ENCODE measurements around the gene SNPH.

The SNPH gene

DNA sequence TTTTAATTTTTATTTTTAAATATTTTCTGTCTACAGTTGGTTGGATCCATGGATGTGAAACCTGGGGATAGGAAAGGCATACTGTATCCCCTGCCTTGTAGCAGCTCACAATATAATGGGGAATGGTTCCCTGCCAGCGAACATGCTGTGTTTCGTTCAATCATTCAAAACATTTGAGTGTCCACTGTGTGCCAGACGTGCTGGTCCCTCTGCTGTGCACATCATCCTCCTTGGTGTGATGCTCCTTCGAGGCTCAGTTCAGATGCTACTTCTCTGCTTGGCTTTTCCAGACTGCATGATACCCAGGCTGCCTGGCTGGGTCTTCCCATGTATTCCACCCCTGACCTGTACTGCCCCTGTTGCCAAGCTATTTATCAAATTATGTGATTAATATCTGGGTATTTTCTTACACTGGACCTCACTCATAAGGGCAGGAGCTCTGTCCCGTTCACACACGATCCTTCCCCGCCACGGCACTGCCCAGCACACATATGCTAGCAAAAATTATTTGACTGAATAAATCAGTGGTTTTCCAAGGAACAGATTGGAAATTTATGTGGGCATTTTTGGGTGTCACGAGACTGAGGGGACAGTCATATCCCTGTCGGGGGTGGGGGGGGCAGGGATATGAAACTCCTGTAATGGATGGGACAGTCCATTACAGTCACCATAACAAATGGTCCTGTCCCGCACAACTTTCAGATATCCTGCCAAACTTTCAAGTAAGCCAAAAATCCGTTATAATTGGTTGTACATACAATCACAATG lies 57.9 kb downstream of the SNPH start:
- peaks cover 33% of the 10 kb centered on the region for H3K4me1 Mint-ChIP-seq
- no peaks in the 10 kb centered on the region for H3K27me3 Mint-ChIP-seq (ENCODE audit: low read depth, poor library complexity)
- H3K36me3 Mint-ChIP-seq (ENCODE audit: low read depth): no peaks in the 10 kb centered on the region
- H3K4me3 Mint-ChIP-seq: no peak overlapping the region
- no peak overlapping the region for H3K27ac Mint-ChIP-seq
- no peak for DNase-seq
- H3K9me3 Mint-ChIP-seq: no peaks in the 10 kb centered on the region
- TF ChIP-seq CTCF (IDR thresholded peaks at IDR 0.05): no peak

- H3K9me3 Mint-ChIP-seq: no peaks in the 10 kb centered on the region
- no peak overlapping the region for H3K27ac Mint-ChIP-seq
- no peak overlapping the region for H3K4me3 Mint-ChIP-seq
- peaks cover 38% of the 10 kb centered on the region for H3K4me1 Mint-ChIP-seq
- DNase-seq: no peak
- TF ChIP-seq CTCF (IDR thresholded peaks at IDR 0.05): no peak
- peaks cover 2% of the 10 kb centered on the region for H3K36me3 Mint-ChIP-seq (ENCODE audit: low read depth)
- H3K27me3 Mint-ChIP-seq (ENCODE audit: low read depth, poor library complexity): no peaks in the 10 kb centered on the region
These were observed 58.6 kb downstream of the SNPH start for GRCh38 chr20:1324598-1325172.

DNA sequence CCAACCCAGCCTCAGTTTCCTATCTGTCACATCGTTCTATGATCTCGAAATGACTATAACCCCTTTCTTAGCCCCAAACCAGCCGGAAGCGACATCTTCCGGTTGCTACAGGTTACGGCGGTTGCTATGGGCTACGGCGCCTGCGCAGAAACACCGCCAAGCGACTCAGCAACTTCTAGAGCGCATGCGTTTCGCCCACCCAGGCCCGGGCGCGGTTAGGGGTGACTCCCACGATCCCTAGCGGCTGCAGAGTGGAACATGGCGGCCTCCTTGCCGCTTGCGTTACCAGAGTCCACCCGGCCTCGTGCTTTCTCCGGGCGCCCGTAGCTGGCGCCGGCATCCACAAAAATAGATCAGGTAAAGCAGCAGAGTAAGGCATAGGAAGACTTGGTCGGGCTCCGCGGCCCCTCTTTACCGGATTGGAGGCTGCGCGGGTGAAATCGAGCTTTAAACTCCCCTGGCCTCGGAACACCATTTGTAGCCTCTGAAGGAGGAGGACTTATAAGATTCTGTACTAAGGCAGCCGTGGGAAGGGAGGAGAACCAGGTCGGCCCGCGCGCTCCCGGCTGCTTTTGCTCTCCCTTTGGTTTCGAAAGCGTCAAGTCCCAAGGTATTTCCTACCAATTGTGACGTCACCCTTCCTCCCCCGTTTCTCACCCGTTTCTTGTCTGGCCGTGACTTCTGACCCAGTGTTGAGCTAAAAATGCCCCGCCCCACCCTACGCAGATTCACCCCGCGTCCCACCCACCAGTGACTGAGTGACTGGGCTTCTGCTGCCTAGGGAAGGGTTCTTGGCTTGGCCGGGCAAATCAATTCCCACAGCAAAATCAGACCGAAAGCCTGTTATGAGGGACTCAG lies 59.3 kb downstream of the SNPH start:
- H3K9me3 Mint-ChIP-seq: no peaks in the 10 kb centered on the region
- H3K4me3 Mint-ChIP-seq: no peak overlapping the region
- peaks cover 6% of the 10 kb centered on the region for H3K36me3 Mint-ChIP-seq (ENCODE audit: low read depth)
- H3K4me1 Mint-ChIP-seq: peaks cover 42% of the 10 kb centered on the region
- no peak for TF ChIP-seq CTCF (IDR thresholded peaks at IDR 0.05)
- no peaks in the 10 kb centered on the region for H3K27me3 Mint-ChIP-seq (ENCODE audit: low read depth, poor library complexity)
- peak; percentile 97 for DNase-seq
- no peak overlapping the region for H3K27ac Mint-ChIP-seq

DNA sequence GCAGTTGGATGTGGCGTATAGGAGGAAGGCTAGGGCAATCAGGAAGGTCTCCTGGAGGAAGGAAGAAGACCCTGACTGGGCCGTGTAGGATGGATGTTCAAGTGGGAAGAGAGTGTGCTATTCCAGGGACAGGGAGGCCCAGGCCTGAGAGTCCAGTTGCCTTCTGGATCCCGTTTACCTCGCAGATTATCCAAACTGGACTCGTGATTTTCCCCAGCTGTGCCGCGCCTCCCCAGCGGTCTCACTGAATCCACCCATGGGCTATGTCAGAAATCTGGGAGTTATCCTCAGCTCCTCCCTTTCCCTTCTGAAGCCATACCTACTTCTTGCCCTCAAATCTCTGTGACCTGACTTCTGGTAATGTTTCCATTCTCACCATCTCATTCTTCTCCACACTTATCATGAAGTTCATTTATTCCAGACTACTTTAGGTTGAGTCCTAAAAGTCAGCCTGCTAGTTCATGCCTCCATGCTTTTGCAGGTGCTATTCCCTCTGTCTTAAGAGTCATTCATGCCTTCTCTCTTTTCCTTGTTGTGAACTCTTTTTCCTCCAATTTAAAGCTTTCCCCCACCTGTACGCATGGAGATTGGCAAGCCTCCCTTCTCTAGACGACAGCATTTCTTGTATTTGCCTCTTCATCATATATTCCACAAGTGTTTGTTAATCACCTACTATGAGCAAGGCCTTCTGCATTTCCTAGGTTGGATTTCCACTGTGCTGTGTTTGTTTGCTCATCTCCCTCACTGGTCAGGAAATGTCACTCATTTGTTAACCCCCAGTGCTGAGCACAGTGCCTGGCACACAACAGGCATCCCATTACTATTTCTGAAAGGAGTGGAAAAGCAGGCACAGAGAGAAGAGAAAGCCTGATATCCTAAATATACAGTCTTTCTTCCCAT lies 60.2 kb downstream of the SNPH start:
- no peak overlapping the region for H3K4me3 Mint-ChIP-seq
- peaks cover 35% of the 10 kb centered on the region for H3K4me1 Mint-ChIP-seq
- DNase-seq: no peak
- peaks cover 11% of the 10 kb centered on the region for H3K36me3 Mint-ChIP-seq (ENCODE audit: low read depth)
- H3K27ac Mint-ChIP-seq: no peak overlapping the region
- H3K9me3 Mint-ChIP-seq: no peaks in the 10 kb centered on the region
- TF ChIP-seq CTCF (IDR thresholded peaks at IDR 0.05): no peak
- no peaks in the 10 kb centered on the region for H3K27me3 Mint-ChIP-seq (ENCODE audit: low read depth, poor library complexity)

DNA sequence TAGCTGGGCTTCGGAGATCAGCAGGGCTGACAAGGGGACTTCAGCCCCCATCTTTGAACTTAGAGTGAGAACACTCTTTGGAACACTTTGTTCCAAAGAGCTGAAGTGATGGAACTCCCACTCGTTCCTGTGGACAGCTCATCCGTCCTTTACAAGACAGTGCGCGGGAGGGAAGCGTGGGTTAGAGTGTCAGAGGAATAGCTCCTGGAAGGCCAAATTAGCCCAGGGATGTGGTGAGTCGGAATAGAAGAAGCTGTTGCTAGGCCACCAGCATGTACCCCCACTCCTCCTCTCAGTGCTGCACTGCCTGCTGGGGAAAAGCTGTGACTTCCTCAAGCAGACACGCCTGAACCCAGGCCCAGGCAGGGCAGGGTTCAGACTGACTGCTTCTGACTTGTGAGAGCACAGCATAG lies 61.2 kb downstream of the SNPH start:
- no peak for DNase-seq
- TF ChIP-seq CTCF (IDR thresholded peaks at IDR 0.05): no peak
- Mint-ChIP-seq H3K4me3 (no peak overlapping the region), H3K36me3 (ENCODE audit: low read depth) (peaks cover 20% of the 10 kb centered on the region), H3K27me3 (ENCODE audit: low read depth, poor library complexity) (peaks cover 2% of the 10 kb centered on the region), H3K9me3 (no peaks in the 10 kb centered on the region), H3K4me1 (peaks cover 25% of the 10 kb centered on the region), H3K27ac (peak overlapping the region; percentile 89)
